ENCODE results near the gene EXO5.
"Not testable (repeated sequence)": the region's sequence is repeated elsewhere in the genome, so short reads cannot be mapped to it uniquely, and the experiment has no call there.

EXO5 gene

DNA sequence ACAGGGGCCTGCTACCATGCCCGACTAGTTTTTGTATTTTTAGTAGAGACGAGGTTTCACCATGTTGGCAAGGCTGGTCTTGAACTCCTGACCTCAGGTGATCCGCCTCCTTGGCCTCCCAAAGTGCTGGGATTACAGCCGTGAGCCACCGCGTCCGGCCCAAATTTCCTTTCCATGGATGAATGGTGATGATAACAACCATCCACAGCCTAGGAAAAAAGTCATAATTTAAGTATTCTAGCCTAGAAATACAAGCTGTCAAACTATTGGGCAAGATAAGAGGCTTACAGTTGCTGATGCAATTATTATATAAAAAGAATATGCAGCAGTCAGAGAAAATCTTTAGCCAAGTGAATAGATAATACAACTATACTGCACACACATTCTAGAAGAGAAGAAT lies 46.2 kb downstream of the EXO5 start:
- DNase-seq = not testable (repeated sequence)

DNA sequence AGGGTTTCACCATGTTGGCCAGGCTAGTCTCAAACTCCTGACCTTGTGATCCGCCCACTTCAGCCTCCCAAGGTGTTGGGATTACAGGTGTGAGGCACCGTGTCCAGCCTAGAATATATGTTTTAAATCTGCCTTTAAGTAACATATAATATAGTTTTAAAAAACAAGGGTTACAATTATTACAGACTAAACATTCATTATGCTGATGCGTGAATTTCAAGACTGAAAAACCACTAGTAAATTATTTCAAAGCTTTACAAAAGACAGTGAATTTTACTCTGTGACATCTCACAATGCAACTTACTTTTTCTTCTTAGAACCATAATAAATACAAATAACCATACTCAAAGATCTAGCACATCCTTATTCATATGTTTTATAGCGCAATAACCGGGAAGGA lies 47.6 kb downstream of the EXO5 start:
- DNase-seq = no peak

DNA sequence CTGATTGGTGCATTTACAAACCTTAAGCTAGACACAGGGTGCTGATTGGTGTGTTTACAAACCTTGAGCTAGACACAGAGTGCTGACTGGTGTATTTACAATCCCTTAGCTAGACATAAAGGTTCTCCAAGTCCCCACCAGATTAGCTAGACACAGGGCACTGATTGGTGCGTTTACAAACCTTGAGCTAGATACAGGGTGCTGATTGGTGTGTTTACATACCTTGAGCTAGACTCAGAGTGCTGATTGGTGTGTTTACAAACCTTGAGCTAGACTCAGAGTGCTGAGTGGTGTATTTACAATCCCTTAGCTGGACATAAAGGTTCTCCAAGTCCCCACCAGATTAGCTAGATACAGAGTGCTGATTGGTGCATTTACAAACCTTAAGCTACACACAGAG lies 49.7 kb downstream of the EXO5 start:
- DNase-seq = not testable (repeated sequence)

DNA sequence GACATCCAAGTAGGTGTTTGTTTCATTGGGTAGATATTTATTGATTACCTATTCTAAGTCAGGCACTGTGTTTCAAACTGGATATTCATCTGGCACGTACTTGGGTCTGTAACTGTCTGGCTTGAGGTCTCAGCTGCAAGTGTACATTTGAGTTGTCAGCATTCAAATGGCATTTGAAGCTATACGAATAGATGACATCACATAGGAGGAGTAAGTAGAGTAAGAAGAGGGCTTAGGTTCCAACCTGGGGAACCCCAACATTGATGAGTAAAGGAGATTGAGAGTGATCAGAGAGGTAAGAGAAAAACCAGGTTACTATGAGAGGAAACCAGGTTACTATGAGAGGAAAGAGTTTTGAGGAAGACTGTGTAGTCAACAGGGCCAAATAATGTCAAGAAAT lies 53.6 kb downstream of the EXO5 start:
- no peak for DNase-seq

DNA sequence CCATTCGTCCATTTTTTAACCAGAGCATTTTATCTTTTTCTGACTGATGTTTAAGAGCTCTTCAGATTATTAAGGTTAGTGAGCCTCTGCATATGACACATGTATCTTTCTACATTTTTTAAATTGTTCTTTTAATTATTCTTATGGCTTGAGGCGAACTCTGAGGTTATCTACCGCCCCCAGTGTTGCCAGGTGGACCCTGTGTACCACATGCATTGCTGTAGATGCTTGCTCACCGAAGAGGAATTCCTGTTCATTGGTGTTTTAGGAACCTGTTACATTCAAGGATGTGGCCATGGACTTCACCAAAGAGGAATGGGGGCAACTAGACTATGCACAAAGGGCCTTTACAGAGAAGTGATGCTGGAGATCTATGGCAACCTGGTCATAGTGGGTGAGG lies 54.7 kb downstream of the EXO5 start:
- no peak for DNase-seq

DNA sequence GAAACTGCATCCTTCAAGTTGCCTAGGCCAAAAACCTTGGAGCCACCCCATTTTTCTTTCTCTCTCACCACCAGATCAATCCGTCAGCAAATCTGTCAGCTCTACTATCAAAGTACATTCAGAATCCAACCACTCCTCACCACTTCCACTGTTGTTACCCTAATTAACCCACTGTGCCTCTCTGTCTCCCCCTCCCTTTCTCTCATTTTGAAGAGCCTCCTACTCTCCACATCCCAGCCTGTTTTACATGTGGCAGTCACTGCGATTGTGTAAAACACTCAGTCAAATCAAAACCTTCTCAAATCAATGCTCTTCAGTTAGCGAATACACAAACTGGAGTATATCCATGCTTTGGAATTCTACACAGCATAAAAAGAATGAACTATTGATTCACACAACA lies 55.9 kb downstream of the EXO5 start:
- DNase-seq = no peak

DNA sequence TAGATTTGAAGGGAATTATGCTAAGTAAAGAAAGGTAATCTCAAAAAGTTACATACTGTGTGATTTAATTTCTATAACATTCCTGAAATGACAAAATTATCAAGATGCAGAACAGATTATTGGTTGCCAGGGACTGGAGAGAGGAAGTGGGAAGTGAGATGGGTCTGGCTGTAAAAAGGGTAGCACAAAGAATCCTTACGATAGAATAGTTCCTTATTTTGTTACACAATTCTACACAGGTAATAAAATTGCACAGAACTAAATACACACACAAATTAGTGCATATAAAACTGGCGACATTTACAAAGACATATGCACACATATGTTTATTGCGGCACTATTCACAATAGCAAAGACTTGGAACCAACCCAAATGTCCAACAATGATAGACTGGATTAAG lies 56.3 kb downstream of the EXO5 start:
- no peak for DNase-seq
